MCF 10A (cell line): ENCODE measurements around the gene PPP1R12B. TPM values are rescaled to one million over a fixed set of nuclear protein-coding genes. Genes with fewer than 3 reads are reported as not detected.

Experiments used
- BruUV-seq: library from RNA; stranded (reverse); fragments of 400-500 nt; replicated peaks from 2 replicates; lab custom pipeline; 2021; lab: Mats Ljungman, UMichigan
- CTCF ChIA-PET: fragments of 300-600 bp; sonication (Branson Sonifier 250); formaldehyde crosslinking; extraction: SDS; loops from one replicate; lab custom pipeline; 2021; ENCODE audit warnings: antibody characterized with exemption, inconsistent platforms; lab: Yijun Ruan, JAX
- POLR2A ChIA-PET: fragments of 300-600, 350-650 bp; sonication (Branson Sonifier 250); formaldehyde crosslinking; extraction: SDS; loops from one replicate; lab custom pipeline; 2020; ENCODE audit warnings: antibody characterized with exemption, inconsistent platforms; lab: Yijun Ruan, JAX
- DNase-seq: peaks from one replicate; pipeline ENCODE4 v3.0.0-alpha.2; 2018; ENCODE audit not compliant: unreplicated experiment
- H3K27ac Mint-ChIP-seq: one replicate; pipeline ENCODE4 v1.8.0; 2022; ENCODE audit warnings: mild to moderate bottlenecking, low read depth, mixed read lengths; ENCODE audit not compliant: unreplicated experiment
- H3K27me3 Mint-ChIP-seq: one replicate; pipeline ENCODE4 v1.8.0; 2022; ENCODE audit warnings: mixed read lengths; ENCODE audit not compliant: insufficient read depth, unreplicated experiment
- H3K36me3 Mint-ChIP-seq: one replicate; pipeline ENCODE4 v1.8.0; 2022; ENCODE audit warnings: mild to moderate bottlenecking, moderate library complexity, mixed read lengths; ENCODE audit not compliant: insufficient read depth, unreplicated experiment
- H3K4me1 Mint-ChIP-seq: one replicate; pipeline ENCODE4 v1.8.0; 2022; ENCODE audit warnings: mixed read lengths; ENCODE audit not compliant: insufficient read depth, unreplicated experiment
- H3K4me3 Mint-ChIP-seq: one replicate; pipeline ENCODE4 v1.8.0; 2022; ENCODE audit warnings: mild to moderate bottlenecking, moderate library complexity, mixed read lengths; ENCODE audit not compliant: unreplicated experiment
- H3K9me3 Mint-ChIP-seq: one replicate; pipeline ENCODE4 v1.8.0; 2022; ENCODE audit warnings: mixed read lengths; ENCODE audit not compliant: unreplicated experiment
- intact Hi-C: fragments of 100-400 bp; cut with micrococcal nuclease; formaldehyde crosslinking; loops from 2 replicates; pipeline ENCODE4 v1.14.1; 2022
- total RNA-seq: library from RNA; stranded (reverse); gene quantifications from 2 replicates; pipeline ENCODE4 v1.2.3, GENCODE V29; 2022
- TF ChIP-seq, protein P1 (sequence below): fragments of 200-600 bp; IDR thresholded peaks from one replicate; pipeline ENCODE4 v1.8.0; 2022; ENCODE audit warnings: antibody characterized with exemption, mild to moderate bottlenecking; ENCODE audit not compliant: unreplicated experiment

Gene PPP1R12B
- total RNA-seq, 1 experiment from 2014 or later: 33.8 TPM

DNA sequence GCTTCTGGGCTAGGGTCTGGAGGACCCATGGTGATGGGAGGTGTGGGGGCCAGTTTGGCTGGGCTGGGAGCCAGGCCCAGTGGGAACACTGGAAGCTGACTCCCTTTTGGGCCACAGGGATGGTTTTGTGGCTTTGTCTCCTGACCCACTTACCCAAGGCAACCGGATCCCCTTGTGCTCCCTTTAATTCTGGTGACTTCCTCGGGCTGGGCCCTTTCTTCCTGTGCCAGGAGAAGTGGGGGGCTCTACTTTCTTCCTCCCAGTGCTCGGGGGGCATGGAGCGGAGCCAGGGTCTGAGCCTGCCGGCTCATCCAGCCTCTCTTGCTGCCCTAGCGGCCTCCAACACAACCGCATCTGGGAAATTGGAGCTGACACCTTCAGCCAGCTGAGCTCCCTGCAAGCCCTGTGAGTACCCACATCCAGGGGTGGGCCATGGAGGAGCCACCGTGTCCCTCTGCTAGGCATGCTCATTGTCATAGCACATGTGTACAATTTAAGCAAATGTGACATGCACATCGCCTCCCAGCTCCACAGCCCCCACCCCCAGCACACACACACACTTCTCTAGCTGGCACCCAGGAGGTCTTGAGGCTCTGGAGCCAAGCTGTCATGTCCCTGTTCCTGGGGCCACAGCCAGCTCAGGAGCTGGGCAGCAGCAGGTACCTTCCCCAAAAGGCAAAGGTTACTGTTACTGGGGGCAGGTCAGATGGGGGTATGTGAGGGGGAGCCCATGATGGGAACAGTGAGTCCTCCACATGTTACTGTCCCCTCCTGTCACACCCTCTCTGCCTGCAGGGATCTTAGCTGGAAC lies 41.8 kb upstream of the PPP1R12B start:
- CTCF ChIA-PET: interaction anchor here (0.9 to 9.9 kb wide), 7 partner anchors 10 to 120 kb away, joined by 3 to 117 read pairs (median 4); partner anchors contain the start of gene LGR6
- intact Hi-C loops: no loop called here
- H3K4me3 Mint-ChIP-seq: no peak overlapping the region

DNA sequence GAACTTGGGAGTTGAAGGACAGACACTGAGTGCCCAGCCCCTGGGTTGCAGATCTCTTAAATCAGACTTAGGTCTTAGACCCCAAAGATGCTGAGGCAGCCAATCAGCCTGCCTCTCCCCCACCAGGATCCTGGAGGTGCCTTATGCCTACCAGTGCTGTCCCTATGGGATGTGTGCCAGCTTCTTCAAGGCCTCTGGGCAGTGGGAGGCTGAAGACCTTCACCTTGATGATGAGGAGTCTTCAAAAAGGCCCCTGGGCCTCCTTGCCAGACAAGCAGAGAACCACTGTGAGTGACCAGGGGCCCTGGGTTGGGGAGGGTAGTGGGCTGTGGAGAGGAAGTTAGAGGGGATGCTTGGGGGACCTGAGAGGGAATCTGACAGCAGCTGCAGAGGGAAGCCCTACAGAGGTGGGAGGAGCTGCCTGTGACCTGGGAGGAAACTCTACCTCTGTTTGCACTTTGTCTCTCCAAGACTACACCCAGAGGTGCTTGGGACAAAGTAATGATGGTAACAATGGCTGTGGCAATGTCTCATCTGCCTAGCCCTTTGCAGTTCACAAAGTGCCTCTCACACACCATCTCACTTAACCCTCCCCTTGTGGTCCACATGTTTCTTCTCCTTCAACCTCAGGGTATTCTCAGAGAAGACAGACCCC lies 38.3 kb upstream of the PPP1R12B start:
- intact Hi-C loops: loop anchor here (10.0 kb wide), 1 partner anchor 405 kb away; the partner anchor contains the start of gene SYT2
- Mint-ChIP-seq H3K9me3 (no peaks in the 10 kb centered on the region), H3K27ac (no peak overlapping the region), H3K4me1 (no peaks in the 10 kb centered on the region), H3K36me3 (no peaks in the 10 kb centered on the region), H3K4me3 (no peak overlapping the region), H3K27me3 (no peaks in the 10 kb centered on the region)
- DNase-seq: no peak
- ChIA-PET CTCF (interaction anchor here (0.6 to 9.9 kb wide), 4 partner anchors 74 to 280 kb away, joined by 3 to 117 read pairs (median 10); partner anchors contain the start of gene LGR6), POLR2A (no interaction called here)
- BruUV-seq: no TSS peak
- TF ChIP-seq, protein P1, sequence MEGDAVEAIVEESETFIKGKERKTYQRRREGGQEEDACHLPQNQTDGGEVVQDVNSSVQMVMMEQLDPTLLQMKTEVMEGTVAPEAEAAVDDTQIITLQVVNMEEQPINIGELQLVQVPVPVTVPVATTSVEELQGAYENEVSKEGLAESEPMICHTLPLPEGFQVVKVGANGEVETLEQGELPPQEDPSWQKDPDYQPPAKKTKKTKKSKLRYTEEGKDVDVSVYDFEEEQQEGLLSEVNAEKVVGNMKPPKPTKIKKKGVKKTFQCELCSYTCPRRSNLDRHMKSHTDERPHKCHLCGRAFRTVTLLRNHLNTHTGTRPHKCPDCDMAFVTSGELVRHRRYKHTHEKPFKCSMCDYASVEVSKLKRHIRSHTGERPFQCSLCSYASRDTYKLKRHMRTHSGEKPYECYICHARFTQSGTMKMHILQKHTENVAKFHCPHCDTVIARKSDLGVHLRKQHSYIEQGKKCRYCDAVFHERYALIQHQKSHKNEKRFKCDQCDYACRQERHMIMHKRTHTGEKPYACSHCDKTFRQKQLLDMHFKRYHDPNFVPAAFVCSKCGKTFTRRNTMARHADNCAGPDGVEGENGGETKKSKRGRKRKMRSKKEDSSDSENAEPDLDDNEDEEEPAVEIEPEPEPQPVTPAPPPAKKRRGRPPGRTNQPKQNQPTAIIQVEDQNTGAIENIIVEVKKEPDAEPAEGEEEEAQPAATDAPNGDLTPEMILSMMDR: no peak

More for the DNA sequence above, 41.8 kb upstream of the PPP1R12B start:
- no peaks in the 10 kb centered on the region for H3K9me3 Mint-ChIP-seq
- TF ChIP-seq, protein P1: no peak
- no peaks in the 10 kb centered on the region for H3K4me1 Mint-ChIP-seq
- POLR2A ChIA-PET: interaction anchor here (0.7 to 1.4 kb wide), 5 partner anchors 9 to 110 kb away, joined by 3 to 5 read pairs (median 3); no protein-coding TSS in a partner anchor
- no TSS peak for BruUV-seq
- H3K27ac Mint-ChIP-seq: no peak overlapping the region
- no peaks in the 10 kb centered on the region for H3K27me3 Mint-ChIP-seq
- no peaks in the 10 kb centered on the region for H3K36me3 Mint-ChIP-seq
- no peak for DNase-seq

DNA sequence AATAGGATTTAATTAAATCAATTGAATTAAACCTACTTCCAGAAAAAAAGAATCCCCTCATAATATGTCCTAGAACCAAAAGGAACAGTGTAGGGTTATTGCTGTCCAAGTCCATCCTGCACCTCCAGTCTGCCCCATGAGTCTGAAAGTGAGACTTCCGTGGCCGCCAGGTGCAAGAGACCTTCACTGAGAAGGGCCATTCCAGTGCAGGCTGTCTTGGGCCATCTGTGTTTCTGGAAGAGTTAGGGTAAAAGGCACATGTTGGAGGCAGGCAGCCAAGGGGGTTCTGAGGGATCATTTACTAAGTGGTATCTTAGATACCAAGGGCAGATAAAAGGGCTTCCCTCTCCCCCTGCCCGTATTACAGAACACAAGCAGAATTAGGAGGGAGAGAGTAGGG lies 37.8 kb upstream of the PPP1R12B start:
- H3K27ac Mint-ChIP-seq: no peak overlapping the region
- H3K36me3 Mint-ChIP-seq: no peaks in the 10 kb centered on the region
- H3K27me3 Mint-ChIP-seq: no peaks in the 10 kb centered on the region
- intact Hi-C loops: loop anchor here (10.0 kb wide), 1 partner anchor 404 kb away; the partner anchor contains the start of gene SYT2
- ChIA-PET CTCF (interaction anchor here (1.2 to 25.4 kb wide), 4 partner anchors 74 to 409 kb away, joined by 3 to 954 read pairs (median 61); partner anchors contain the start of gene LGR6), POLR2A (no interaction called here)
- no peaks in the 10 kb centered on the region for H3K4me1 Mint-ChIP-seq
- no peak for DNase-seq
- no peak overlapping the region for H3K4me3 Mint-ChIP-seq
- H3K9me3 Mint-ChIP-seq: no peaks in the 10 kb centered on the region
- BruUV-seq: no TSS peak
- TF ChIP-seq, protein P1: no peak
